SIG-M5 treated with dmso at 0.1 percent for 504 hours (cell line): ENCODE data around the gene PSME3IP1.

ENCODE experiments used
- DNase-seq: peaks from one replicate; lab custom pipeline; 2025; ENCODE audit not compliant: unreplicated experiment; lab: John Stamatoyannopoulos, UW

PSME3IP1 gene

DNA sequence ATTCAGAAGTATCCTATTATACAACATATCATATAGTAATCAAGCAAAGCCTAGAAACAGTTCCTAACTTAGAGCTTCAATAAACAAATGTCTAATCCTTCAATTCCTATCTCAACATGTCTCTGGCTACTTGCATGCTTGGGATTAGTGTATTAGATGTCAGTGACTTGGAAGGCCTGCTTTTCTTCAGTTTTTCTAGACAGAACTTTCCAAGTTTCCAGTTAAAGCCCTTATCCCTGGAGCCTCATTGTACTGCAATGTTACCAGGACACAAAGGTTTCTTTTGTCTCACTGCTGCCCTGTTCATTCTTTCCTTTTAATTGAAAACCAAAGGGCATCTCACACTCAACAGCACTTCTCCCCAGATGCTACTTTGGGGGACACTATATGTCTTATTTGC is 16.5 kb downstream of the PSME3IP1 start:
- DNase-seq, result no peak

DNA sequence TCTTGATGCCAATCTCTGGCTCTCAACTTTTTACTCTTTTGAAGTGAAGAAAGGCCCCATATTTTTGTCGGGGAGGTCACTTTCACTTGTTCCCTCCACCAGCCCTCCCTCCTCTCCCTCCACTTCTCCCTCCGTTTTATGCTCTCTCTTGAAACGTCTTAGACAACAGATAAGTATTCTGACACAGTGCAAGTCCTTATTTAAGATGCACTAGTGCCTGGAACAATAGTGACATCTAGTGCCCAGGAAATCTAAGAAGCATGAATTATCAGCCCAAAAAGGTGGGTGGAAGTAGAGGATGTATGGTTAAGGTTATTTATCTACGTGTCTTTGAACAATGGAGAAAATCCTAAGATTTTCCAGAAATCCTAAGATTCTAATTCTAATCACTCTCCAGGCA is 17.9 kb downstream of the PSME3IP1 start:
- peak; percentile 52 for DNase-seq

DNA sequence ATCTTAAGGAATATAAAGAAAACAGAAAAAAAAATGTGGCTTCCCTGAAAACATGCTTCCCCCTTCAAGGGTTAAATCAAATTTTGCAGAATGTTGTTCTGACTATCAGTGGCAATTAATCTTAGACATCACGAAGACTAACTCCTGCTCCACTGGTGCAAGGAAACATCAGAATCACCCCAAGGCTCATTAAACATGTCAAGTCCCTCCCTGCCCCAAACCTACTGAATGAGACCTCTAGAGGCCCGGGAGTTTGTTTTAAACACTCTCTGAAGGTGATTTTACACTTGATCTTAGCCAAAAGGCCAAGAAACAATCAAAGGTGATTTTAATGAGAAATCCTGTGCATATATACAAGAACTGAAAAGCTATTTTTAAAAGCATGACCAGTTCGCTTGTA is 18.3 kb downstream of the PSME3IP1 start:
- no peak for DNase-seq

DNA sequence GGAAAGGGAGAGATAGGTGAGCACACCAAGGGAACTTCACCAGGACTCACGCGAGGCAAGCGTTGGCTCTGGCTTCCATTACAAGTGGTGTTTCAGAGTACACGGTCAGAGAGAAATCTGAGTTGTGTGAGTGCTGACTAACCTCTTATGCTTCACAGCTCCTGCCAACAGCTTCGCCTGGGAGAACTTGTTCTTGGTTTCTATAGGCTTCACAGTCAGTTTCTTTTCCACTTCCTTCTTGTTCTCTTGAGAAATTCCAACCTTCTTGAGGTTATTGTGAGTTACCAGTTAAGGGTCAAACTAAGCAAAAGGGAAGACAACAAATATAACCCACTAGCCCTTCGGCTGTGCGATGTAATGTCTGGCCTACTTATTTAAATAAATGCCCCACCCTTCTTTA is 18.9 kb downstream of the PSME3IP1 start:
- DNase-seq, result peak; percentile 39

DNA sequence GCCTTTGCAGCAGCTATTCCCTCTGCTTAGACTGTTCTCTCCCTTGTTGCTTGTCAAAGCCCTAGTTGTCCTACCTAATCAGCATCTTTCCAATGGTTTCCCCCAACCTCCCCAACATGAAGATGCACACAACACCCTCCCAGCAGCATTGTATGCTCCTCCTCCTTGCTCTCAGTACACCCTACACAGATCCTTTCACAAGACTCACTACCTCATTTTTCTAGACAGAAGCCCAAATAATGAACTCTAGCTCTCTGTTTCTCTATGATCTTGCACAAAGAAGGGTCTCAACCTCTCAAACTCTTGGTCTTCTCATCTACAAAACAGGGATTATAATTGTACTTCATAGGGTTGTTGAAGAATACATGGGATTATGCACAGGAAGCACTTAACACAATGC is 19.4 kb downstream of the PSME3IP1 start:
- DNase-seq, result no peak

DNA sequence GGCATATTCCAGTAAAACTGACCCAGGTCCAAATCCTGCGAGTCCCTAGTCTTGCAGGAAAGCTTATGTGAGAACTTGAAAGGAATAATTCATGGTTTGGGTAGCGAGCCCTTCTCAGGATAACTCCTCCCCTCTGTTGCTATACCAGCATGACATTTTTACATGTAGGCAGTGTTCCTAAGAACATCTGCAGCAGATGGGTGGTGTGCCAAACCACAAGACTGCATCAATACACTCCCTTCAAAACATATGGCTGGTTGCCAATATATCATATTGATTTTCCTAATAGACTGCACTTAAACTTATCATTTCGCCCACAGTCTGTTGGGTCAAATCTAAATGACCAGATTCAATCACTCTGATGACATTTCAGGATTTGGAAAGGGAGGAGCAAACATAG is 19.9 kb downstream of the PSME3IP1 start:
- DNase-seq, result no peak

DNA sequence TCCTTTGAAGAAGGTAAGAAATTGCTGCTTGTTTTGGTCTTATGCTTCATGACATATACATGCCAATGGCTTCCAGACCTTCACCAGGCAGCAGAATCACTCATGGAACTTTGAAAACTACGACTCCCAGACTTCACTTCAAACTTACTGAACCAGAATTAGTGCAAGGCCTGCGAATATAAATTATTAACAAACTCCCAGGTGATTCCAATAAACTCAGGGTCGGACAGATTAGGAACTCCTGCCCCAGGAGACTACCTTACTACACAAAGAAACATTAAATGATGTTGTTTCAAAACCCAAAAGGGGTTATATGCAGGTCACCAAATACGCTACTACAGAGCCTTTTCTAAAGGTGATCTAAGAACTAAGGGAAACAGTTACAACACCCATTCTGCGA is 20.4 kb downstream of the PSME3IP1 start:
- DNase-seq, result no peak

DNA sequence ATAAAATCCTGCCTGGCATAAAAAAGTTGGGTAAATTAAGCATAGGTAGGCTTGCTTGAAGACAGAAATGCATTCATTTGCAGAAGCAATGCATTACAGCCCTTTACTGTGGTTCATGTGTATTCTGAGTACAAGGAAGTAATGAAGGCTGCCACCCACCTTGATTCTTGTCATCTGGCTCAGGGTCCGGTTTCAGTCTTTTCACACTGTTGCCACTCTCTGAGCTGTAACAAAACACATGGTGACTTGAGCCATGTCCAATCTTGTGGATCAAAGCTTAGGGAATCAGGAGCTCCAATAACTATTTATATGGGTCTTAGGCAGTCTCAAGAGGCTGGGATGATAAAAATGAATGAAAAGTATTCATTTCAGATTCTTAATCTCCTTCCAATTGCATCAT is 22.0 kb downstream of the PSME3IP1 start:
- no peak for DNase-seq

DNA sequence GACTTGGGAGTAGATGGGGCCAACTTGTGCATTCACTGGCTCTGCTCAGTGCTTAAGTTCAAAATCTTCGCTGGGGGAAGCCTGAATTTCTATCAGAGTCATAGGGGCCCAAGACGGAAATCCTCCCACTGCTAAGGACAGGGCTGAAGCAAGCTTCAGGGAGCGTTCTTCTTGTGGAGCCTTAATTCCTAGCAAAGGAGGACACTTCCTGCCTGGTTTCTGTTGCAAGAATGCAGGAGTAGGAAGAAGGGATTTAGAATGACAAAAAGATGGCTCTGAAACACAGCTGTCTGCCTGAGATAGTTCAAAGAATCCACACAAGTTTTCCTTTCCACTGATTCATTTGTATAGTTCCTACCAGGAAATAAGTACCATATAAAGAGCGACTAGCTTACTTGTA is 26.4 kb downstream of the PSME3IP1 start:
- no peak for DNase-seq

DNA sequence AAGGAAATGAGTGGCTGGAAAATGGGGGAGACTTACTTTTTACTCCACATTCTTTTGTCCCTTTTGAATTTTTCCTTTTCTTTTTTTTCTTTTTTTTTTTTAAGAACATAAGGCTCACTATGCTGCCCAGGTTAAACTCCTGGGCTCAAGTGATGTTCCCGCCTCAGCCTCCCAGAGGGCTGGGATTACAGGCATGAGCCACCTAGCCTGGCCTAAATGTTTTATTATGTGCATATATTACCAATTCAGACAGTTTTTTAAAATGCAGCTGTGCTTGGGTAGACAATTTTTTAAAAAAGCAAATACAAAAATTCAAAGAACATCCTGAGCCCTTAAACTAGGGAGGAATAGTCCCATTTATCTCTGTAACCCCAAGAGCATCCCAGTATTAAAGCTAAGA is 28.3 kb downstream of the PSME3IP1 start:
- no peak for DNase-seq

DNA sequence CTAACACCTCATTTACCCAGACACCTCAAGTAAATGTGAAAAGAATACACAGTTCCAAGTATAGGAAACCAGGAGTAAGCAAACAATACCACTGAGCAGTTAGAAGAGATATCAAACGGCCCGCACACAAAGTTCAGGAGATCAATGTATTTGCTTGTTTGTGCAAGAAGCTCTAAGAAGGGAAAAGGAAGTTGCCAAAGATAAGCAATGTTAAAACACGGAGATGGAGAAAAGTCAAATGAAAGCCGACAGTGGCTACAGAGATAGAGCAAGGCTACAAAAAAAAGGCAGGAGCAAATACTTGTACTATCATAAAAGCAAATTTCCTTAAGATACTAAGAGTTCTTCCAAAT is 29.5 kb downstream of the PSME3IP1 start:
- DNase-seq, result no peak

DNA sequence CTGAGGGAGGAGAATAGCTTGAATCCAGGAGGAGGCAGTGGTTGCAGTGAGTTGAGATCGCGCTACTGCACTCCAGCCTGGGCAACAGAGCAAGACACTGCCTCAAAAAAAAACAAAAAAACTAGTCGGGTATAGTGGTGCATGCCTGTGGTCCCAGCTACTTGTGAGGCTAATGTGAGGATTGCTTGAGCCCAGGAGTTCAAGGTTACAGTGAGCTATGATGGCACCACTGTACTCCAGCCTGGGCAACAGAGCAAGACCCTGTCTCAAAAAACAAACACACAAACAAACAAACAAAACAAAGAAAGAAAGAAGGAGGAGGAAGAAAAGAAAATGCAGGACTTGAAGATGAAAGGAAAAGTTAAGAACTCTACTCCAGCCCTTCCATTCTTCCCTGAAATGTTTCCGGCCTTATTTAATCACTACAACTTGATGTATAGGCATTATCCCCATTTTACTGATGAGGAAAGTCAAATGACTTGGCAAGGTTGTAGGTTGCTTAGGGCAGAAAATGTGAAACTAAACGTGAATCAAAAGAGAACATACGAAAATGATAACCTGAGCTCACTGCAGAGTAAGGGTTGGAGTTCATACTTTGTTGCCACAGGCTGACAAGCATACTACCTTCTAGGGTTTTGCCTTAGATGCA is 30.0 kb downstream of the PSME3IP1 start:
- no peak for DNase-seq

DNA sequence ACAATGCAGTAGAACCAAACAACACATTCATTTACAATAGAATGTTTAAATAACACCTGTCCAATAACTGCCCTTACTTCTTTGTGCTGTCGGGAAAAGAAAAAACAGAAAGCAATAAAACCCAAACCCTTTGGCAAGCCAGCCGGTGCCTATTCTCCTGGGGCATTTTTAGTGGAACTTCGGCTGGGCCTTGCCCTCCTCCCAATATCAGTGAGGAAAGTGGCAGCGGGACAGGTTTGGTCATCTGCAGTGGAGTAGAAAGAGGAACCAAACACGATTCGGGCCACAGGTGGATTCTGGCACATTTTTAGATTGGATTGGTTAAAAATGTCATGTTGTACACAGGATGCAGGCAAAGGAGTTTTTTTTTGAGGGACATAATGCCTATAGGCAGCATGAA is 32.0 kb downstream of the PSME3IP1 start:
- DNase-seq, result no peak

DNA sequence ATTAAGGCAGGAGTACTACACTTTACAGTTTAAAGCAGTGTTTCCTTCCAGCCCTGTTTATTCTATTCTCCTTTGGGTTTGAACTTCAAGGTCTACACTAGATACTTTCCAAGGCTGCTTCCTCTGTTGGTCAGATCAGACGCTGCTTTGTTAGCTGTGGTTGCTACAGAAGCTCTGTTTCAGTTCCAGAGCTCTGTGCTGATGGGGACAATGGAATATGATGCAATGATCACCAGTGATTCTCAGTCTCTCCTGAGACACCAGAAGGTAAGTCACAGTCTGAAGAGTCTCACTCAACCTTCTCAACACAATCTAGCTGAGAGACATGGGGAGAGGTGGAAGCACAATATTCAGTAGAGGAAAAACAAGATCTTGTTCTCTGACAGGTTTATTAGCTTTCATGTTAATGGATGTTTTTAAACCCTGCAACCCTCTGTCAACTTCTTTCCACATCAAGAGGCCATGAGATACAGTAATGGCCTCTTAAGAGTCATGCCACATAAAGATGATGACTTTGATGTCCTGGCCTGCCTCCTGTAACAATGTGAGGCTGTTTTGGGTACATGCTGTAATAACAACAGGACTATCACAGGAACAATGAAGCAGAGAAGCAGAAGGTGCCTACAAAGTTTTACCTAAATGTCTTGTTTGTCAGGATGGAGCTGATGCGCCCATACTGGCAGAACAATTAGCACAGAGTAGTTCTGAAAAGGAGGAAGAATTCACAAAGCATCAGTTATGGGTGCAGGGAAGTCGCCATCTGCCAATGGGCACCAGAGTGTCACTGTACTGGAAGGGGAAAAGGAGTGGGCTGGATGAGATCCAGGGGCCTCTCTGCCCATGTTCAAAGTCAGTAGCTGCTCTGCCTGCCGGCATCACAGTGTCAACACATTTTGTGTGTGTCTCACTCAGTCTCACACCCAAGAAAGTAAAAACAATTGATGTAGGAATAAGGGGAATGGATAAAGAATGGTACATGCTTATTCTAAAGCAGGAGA is 33.4 kb downstream of the PSME3IP1 start:
- no peak for DNase-seq

DNA sequence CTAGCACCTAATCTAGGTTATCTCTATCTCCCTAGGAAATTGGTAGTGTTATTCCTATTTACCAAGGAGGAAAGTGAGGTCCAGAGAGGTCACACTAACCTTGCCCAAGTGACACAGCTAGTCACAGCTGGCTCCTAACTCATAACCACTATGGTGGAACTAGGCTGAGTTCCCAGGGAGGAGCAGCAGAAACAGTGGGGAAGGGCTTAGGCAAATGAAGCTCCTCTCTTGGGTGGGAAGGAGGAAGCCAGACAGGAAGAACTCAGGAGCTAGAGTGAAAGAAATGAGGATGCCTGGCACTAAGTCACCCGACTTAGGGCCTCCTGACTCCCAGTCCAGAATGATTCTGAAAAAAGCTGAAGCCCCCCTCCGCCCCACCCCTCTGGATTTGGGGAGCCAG is 34.5 kb downstream of the PSME3IP1 start:
- DNase-seq, result no peak

DNA sequence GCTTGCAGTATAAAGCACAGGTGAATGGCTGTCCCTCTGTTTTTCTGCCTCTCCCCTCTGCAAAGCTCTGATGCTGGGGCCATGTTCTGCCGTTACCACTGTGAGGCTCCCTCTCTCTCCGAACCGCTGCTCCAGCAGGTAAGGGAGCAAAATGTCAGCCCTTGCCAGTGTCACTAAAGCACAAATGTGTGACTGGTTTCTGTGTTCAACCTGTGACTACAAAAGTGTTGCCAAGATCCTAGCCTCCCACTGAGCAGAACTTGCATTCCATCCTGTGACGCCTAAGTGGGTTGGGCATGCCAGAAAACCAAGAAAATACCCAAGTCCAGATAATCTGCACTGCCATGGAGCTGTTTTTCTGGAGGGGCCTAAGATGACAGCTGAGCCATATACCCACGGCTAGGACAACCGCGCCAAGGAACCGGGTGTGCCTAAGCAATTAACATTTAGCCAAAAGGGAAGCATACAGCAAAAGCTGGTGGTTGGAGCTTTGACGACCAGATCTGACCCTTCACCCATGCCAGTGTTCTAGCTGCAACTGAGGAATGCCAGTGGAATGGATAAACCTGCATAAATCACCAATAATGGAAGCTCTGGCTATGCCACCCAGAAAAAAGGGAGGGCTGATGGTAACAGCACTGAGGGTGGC is 35.0 kb downstream of the PSME3IP1 start:
- no peak for DNase-seq

DNA sequence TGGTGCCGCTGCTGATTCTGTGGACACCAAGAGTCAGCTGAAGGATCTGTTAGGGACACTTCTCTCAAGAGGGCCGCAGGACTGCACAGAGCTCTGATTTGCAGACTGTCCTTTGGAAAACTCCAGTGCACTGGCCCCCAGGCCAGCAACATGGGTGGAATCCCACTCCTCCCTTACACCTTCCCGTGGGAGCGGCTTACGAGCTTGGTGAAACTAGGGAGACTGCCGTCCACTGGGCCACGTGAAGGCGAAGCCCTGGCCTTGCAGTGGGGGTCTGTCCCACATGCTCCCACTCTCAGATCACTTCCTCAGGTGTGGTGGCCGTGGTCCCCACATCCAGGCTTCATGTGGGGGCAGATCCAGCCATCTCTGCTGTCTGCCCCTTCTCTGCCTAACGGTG is 36.4 kb downstream of the PSME3IP1 start:
- DNase-seq, result no peak

DNA sequence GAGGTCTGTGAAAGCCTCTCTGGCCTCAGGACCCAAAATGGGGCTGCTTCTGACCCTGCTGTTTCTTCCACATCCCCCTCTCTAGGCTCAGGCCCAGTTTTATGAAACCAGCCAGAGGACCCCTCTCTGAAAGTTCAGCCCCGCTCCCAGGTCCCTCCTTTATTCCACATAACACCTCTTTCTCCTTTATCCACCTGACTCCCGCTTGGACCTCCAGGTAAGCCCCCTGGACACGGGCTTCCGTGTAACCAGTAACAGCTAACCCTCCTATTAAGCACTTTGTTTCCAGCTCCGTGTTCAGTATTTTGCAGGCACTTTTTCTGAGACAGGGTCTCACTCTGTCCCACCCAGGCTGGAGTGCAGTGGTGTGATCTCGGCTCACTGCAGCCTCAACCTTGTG is 37.4 kb downstream of the PSME3IP1 start:
- no peak for DNase-seq

DNA sequence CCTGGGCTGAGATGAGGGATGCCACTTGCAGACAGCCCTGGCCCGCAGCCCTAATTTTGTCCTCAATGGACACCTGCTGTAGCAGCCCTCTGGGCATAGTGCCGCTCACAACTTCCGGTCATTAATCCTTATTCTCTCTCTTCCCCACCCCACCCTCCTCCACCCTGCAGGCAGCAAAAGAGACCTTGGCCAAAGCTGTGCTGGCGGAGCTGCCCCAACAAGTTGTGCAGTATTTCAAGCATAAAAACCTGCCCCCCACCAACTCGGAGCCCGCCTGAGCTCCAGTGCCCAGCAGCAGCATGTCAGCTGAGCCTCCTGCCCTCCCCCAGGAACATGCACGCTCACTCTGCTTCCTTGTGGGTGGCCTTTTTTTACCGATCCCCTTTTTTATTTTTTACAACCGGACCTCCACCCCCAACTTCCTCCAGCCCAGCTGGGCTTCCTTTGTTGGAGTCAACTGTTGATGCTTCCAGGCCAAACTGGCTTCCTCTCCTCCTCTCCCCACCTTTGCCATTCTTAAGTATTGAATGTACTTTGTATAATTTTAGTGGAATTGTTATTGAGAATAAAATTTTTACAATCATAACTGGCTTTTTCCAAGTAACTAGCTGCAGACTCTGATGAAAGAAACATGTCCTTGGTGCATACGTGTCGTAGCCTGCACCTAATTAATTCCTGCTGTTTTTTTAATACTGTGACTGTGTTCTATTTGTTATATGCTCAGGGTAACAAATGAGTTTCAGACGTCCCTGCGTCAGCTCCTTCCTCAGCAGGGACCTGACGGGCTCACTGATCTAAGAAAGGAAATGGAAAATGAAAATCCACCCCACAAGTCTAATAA is 38.2 kb downstream of the PSME3IP1 start:
- DNase-seq, result peak; percentile 4

DNA sequence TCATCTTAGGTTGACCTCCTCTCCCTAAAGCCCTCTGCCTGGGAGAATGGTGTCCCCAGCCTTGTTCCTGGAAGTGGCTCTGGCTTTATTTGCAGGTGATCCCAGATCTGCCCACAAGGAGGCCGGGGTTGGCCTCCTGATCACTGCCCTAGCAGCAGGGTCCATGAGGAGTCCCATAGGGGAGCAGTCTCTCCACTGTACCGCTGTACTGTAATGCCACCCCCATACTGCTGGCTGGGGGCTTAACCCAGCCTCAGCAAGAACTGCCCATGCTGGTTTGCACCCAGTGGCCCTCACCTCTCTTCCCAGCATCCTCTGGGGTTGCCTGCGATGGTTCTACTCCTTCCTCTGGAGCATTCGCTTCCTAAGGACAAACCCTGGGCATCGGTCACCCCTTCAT is 39.1 kb downstream of the PSME3IP1 start:
- no peak for DNase-seq

DNA sequence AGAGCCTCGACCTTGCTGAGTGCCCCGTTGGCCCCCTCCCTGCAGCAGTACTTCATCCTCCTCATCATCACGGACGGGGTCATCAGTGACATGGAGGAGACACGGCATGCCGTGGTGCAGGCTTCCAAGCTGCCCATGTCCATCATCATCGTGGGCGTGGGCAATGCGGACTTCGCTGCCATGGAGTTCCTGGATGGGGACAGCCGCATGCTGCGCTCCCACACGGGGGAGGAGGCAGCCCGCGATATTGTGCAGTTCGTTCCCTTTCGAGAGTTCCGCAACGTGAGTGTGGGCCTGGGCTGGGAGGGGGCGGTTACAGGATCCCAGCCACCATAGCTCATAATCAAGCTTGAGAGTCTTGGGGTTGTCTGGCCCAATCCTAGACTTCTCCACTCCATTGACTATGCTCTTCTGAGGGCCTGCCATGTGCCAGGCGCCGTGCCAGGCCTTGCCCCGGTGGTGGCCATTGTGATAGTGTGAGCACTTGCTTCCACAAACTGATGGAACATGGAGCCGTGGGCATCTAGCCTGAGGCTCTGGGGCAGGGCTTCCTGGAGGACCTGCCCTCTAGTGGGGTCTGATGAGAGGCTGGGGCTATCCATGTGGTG is 39.7 kb downstream of the PSME3IP1 start:
- DNase-seq, result no peak
